Measurements from ENCODE around the gene C1QL4. TPM values are rescaled to one million over a fixed set of nuclear protein-coding genes. Genes with fewer than 3 reads are reported as not detected.

Gene C1QL4
- total RNA-seq, 1 experiment from 2014 or later, result 2.1 TPM

- POLR2A ChIA-PET, result no interaction called here
- TF ChIP-seq REST (IDR thresholded peaks at IDR 0.05; ENCODE audit: insufficient read depth in 1 of 2, low read depth in 2 of 2, low read length in 1 of 2) (no peak), TCF7L2 (IDR thresholded peaks at IDR 0.05; ENCODE audit: low read depth, low read length) (no peak), SIN3A (IDR thresholded peaks at IDR 0.05; ENCODE audit: borderline replicate concordance, insufficient read depth, low read depth, low read length) (no peak), CTCF (IDR thresholded peaks at IDR 0.05) (no peak), POLR2AphosphoS5 (IDR thresholded peaks at IDR 0.05; ENCODE audit: low read depth, low read length) (no peak)
- in situ Hi-C loops (cut with HindIII; ENCODE audit: low pct_unique_long_range_greater_than_20kb, low sequenced_read_pairs), result no loop called here
- no peak for DNase-seq (ENCODE audit: low read depth, low spot score)
- CTCF ChIA-PET, result no interaction called here
- H3K36me3 ChIP-seq (ENCODE audit: control insufficient read depth, insufficient read depth, low read length), result no peaks in the 10 kb centered on the region
- H3K27me3 ChIP-seq (ENCODE audit: control insufficient read depth, insufficient read depth, low read length), result no peaks in the 10 kb centered on the region; the same call in 1 of the 2 replicates
- no peak for ATAC-seq
- intact Hi-C loops (cut with micrococcal nuclease; ENCODE audit: unreplicated experiment), result no loop called here
- H3K4me3 ChIP-seq (ENCODE audit: low read depth in 2 of 2, low read length in 2 of 2), result no peak overlapping the region
- H3K27ac ChIP-seq (ENCODE audit: low read length), result no peak overlapping the region
- peaks cover 22% of the 10 kb centered on the region for H3K4me1 ChIP-seq (ENCODE audit: control insufficient read depth, insufficient read depth, low read length)
- H3K9me3 ChIP-seq (ENCODE audit: control insufficient read depth, insufficient read depth, low read depth, low read length), result no peaks in the 10 kb centered on the region
- no TSS peak for BruUV-seq (replicated peaks)
These were observed 7.6 kb upstream of the C1QL4 start for GRCh38 chr12:49344486-49345050.

GRCh38 chr12:49342914-49343731 lies 6.1 kb upstream of the C1QL4 start:
- TF ChIP-seq REST (IDR thresholded peaks at IDR 0.05; ENCODE audit: insufficient read depth in 1 of 2, low read depth in 2 of 2, low read length in 1 of 2) (no peak), POLR2AphosphoS5 (IDR thresholded peaks at IDR 0.05; ENCODE audit: low read depth, low read length) (no peak), SIN3A (IDR thresholded peaks at IDR 0.05; ENCODE audit: borderline replicate concordance, insufficient read depth, low read depth, low read length) (no peak)
- intact Hi-C loops (cut with micrococcal nuclease; ENCODE audit: unreplicated experiment), result no loop called here
- CTCF ChIA-PET, result interaction anchor here (0.5 to 2.1 kb wide), 4 partner anchors 11 to 54 kb away, joined by 3 to 19 read pairs (median 4); no protein-coding TSS in a partner anchor
- in situ Hi-C loops (cut with HindIII; ENCODE audit: low pct_unique_long_range_greater_than_20kb, low sequenced_read_pairs), result no loop called here
- no TSS peak for BruUV-seq (replicated peaks)
- ATAC-seq (no peak), DNase-seq (ENCODE audit: low read depth, low spot score) (no peak)
- POLR2A ChIA-PET, result no interaction called here
- H3K4me1 ChIP-seq (ENCODE audit: control insufficient read depth, insufficient read depth, low read length), result peaks cover 22% of the 10 kb centered on the region
- no peaks in the 10 kb centered on the region; the same call in 1 of the 2 replicates for H3K27me3 ChIP-seq (ENCODE audit: control insufficient read depth, insufficient read depth, low read length)
- no peak overlapping the region for H3K27ac ChIP-seq (ENCODE audit: low read length)
- H3K9me3 ChIP-seq (ENCODE audit: control insufficient read depth, insufficient read depth, low read depth, low read length), result no peaks in the 10 kb centered on the region
- H3K36me3 ChIP-seq (ENCODE audit: control insufficient read depth, insufficient read depth, low read length), result no peaks in the 10 kb centered on the region
- peak overlapping the region; percentile 7 to 31; a peak in 2 of 4 replicates for H3K4me3 ChIP-seq (ENCODE audit: low read depth in 2 of 2, low read length in 2 of 2)

Measured in Panc1 (cell line).